Amniotic epithelial cell (primary cell): ENCODE measurements around the gene OR2D2.
"Not testable (repeated sequence)": the region's sequence is repeated elsewhere in the genome, so short reads cannot be mapped to it uniquely, and the experiment has no call there.

Experiments
- DNase-seq: peaks from one replicate; pipeline ENCODE4 v3.0.0-alpha.2; 2010; ENCODE audit warnings: low read depth

Gene OR2D2

GRCh38 chr11:6876914-6877313, 15.4 kb downstream of the OR2D2 start:
- no peak for DNase-seq

DNA sequence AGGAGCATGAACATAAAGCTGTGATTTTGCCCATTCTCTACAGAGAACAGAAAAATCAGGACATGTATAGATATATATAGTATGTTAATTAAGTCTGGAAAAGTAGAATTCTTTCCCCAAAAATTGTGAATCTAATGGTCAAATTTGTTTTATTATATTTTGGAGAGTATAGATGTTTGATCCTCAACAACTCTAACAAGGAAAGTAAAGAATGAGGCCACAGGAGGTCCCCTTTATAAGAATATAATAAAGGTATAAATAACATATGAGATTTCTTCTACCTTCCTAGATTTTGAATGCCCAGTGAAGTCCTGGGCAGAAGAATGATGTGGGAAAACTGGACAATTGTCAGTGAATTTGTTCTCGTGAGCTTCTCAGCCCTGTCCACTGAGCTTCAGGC, 16.0 kb downstream of the OR2D2 start, which contains the start of gene OR10A4:
Gene OR10A4 (plus strand): TSS at position 301 of the 400 bp plus-strand sequence. CDS start 23 bp downstream, at position 324.
- DNase-seq = no peak

DNA sequence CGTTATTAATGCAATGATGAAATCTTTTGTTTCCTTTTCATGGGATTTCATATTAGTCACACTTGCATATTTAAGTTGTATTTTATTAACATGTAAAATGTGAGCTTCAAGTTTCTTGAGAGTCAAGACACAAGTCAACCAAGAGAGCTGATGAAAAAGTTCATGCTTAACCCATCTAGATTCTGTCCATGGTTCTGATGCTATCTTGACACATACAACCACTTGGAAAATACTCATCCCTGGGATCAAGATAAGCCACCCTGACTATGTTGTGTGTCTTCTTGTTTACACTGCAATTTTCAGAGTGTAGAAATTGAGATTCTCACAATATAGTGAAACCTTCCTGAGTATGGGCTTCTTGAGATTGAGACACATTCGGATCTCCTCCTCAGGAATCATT, 16.5 kb downstream of the OR2D2 start:
- no peak for DNase-seq

DNA sequence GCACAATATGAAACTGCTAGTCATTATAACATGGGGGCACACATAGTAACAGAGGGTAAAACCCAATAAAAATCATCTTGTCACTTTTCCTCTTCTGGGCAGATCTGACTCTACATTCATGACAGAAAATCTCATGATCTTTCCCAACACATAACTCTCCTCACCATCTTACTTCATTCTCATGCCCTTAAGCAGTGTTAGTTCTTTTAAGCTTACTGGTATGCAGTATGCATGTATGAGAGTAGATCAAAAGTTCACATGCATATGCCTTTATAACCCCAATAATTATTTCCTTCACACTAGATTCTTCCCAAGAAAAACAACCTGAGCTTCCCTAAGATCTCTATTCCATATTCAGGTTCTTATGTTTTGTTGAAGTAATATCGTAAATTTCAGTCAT, 21.0 kb downstream of the OR2D2 start:
- DNase-seq = no peak

DNA sequence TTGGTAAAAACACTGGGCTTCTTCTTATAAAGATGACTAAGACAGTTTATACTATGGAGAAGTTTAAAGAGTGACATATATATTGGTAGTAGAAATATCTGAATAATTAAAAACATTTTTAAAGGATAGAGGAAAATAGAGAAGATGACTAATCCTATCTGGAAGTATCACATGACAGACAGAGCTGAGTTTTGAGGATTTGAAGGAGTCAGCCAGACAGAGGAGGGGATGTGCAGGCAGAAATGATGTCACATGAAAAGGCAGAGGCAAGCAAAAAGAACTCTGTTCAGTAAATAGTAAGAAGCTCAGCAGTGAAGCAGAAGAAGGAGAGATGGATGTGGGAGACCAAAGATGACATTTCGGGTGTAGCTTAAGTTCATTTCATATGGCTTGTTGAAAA, 27.9 kb downstream of the OR2D2 start:
- DNase-seq = peak; percentile 0

- no peak for DNase-seq
Measured at GRCh38 chr11:6862961-6863360, 29.3 kb downstream of the OR2D2 start, which contains the start of gene OR10A2. Gene OR10A2 (plus strand): TSS chr11:6863057. CDS start chr11:6869755, 6,698 bp downstream.

GRCh38 chr11:6856871-6857270, 35.4 kb downstream of the OR2D2 start:
- DNase-seq = peak; percentile 7

GRCh38 chr11:6855971-6856541, 36.2 kb downstream of the OR2D2 start:
- DNase-seq = peak; percentile 29

DNA sequence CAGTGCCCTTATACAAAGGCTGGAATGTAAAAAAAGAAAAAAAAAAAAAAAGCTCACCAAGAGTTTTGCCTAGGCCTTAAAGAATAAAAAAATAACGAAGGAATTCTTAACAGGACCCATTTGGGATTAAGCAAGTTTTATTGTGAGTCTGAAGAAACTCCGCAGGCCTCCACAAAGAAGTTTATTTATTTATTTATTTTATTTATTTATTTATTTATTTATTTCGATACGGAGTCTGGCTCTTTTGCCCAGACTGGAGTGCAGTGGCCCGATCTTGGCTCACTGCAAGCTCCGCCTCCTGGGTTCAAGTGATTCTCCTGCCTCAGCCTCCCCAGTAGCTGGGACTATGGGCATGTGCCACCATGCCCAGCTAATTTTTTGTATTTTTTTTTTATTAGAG, 37.5 kb downstream of the OR2D2 start:
- DNase-seq = not testable (repeated sequence)

DNA sequence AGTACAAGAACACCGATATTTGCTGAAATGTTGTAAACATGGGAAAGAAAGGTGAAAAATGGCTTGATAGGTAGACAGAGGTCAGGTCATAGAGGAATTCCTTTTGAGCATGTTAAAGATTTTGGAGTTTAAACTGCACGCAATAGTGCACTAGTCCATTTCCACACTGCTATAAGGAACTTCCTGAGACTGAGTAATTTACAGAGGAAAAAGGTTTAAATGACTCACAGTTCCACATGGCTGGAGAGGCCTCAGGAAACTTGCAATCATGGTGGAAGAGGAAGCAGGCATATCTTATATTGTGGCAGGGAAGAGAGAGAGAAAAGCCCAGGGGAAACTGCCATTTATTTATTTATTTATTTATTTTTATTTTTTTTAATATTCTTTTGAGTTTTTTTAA, 41.8 kb downstream of the OR2D2 start:
- no peak for DNase-seq

GRCh38 chr11:6845383-6845782, 46.9 kb downstream of the OR2D2 start, which contains the start of gene OR10A5:
Gene OR10A5 (plus strand): TSS chr11:6845683. CDS start chr11:6845683, 0 bp downstream.
- no peak for DNase-seq

DNA sequence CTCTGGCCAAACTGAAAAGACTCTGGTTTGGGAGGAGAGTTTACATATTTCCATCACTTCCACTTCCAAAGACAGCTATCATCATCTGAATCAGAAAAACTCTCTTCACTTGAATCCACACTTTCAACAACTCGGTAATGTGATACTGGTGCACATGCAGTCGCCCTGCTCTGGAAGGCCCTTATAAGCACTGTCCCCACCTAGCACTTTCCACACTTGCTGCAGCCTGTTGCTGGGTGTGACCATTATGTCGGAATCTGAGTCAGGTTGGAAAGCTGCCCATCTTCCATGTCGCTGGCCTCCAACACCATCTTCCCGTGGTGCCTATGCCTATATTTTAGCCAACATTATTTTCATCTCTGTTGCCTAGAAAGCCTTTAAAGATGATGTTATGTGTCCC, 47.9 kb downstream of the OR2D2 start:
- DNase-seq = no peak

GRCh38 chr11:6843670-6844069, 48.6 kb downstream of the OR2D2 start:
- DNase-seq = no peak

DNA sequence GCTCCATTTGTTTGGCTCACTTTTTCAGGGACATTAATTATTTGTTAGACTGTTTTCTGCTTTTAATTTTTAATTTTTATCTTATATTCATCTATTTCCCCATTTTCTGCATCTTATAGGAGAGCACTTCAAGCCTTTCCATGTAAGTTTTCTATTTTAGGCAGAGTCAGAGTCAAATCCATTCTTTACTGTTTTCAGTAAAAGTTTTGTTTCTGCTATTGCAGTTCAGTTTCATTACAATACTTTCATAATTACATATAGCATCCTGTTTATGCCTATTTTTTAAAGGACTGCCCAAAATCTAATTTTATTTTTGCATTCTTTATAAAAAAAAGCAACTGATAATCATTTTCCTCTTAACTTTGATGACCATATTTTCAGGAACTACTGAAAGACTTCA, 50.6 kb downstream of the OR2D2 start:
- DNase-seq = no peak
